Fibroblast of the aortic adventitia (primary cell): ENCODE data around the gene SMNDC1. TPM values are rescaled to one million over a fixed set of nuclear protein-coding genes. Genes with fewer than 3 reads are reported as not detected.
"Not testable (repeated sequence)": the region's sequence is repeated elsewhere in the genome, so short reads cannot be mapped to it uniquely, and the experiment has no call there.

Experiments
- DNase-seq: peaks from one replicate; pipeline ENCODE4 v3.0.0-alpha.2; 2010; ENCODE audit warnings: low read depth
- H3K4me3 ChIP-seq: 2 replicates; pipeline ENCODE4 v1.5.1; 2011; ENCODE audit warnings: low read depth, mild to moderate bottlenecking, control low read depth, low read length, moderate library complexity
- CTCF ChIP-seq: IDR thresholded peaks from 2 replicates; pipeline ENCODE4 v1.5.1; 2011; ENCODE audit warnings: mild to moderate bottlenecking, low read length, control low read depth, inconsistent platforms; ENCODE audit not compliant: insufficient read depth
- total RNA-seq: library from RNA; depleted of rRNA; stranded (reverse); fragments of >200 nt; gene quantifications from 2 replicates; pipeline ENCODE4 v1.2.3, GENCODE V29; 2012; ENCODE audit warnings: low replicate concordance

Gene SMNDC1
- total RNA-seq, 1 donor, result 8.9 TPM

- no peak for DNase-seq
- TF ChIP-seq CTCF, result no peak
- no peak overlapping the region for H3K4me3 ChIP-seq
Observed at GRCh38 chr10:110276603-110277002, 28.1 kb downstream of the SMNDC1 start.

GRCh38 chr10:110275128-110275729, 29.5 kb downstream of the SMNDC1 start:
- no peak overlapping the region for H3K4me3 ChIP-seq
- TF ChIP-seq CTCF, result no peak
- no peak for DNase-seq

- no peak for TF ChIP-seq CTCF
- no peak for DNase-seq
- no peak overlapping the region for H3K4me3 ChIP-seq
Observed at GRCh38 chr10:110274647-110275046, 30.1 kb downstream of the SMNDC1 start.

- no peak for TF ChIP-seq CTCF
- DNase-seq, result no peak
- H3K4me3 ChIP-seq, result no peak overlapping the region
Observed at GRCh38 chr10:110274072-110274627, 30.6 kb downstream of the SMNDC1 start.

- no peak for TF ChIP-seq CTCF
- peak; percentile 88 for DNase-seq
- no peak overlapping the region for H3K4me3 ChIP-seq
Observed at GRCh38 chr10:110273474-110273873, 31.2 kb downstream of the SMNDC1 start.

- DNase-seq, H3K4me3 ChIP-seq: not testable (repeated sequence)
Observed at GRCh38 chr10:110272995-110273394, 31.7 kb downstream of the SMNDC1 start.

- H3K4me3 ChIP-seq, result no peak overlapping the region
- no peak for TF ChIP-seq CTCF
- peak; percentile 38 for DNase-seq
Observed at GRCh38 chr10:110269374-110270318, 35.1 kb downstream of the SMNDC1 start.
